Fibroblast of upper back skin (primary cell): Measurements from ENCODE around the gene LRRC49.
"Not testable (repeated sequence)": the region's sequence is repeated elsewhere in the genome, so short reads cannot be mapped to it uniquely, and the experiment has no call there.

Experiments used
- DNase-seq: peaks from one replicate; pipeline ENCODE4 v3.0.0-alpha.2; 2013

Gene LRRC49

GRCh38 chr15:70931821-70932220 is 39.2 kb downstream of the LRRC49 start:
- no peak for DNase-seq

DNA sequence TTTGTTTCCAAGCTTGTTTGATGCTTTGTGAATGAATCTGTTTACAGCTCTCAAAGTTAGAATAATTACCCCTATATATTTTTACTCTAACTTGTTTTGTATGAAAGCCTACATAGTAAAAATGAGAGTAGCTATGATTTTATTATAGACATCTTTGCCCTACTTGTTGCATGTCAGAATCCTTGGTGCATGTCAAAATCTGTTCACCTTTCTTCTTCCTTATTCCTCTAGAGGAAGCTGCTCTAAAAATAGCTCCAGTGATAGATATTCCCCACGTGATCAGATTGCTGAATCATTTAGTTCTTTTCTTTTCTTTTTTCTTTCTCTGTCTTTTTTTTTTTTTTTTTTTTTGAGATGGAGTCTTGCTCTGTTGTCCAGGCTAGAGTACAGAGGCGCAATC is 39.8 kb downstream of the LRRC49 start:
- no peak for DNase-seq

DNA sequence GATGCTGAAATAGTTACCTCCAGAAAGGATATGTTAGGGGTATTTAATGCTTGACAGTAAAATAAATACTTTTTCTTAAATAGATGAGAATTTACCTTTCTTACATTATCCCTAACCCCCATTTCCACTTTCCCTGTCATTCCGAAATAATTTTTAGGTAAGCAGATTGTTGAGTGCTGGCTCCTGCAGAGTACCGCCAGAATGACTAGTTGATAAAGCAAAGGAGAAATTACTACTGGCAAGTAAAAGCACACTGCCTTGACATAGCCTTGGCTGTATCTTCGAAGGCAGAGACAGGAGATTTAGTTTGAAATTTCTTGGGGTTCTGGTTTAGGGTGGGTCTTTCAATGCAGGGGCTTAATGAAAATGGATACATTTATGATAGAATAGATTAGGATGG is 40.8 kb downstream of the LRRC49 start:
- DNase-seq = no peak

- no peak for DNase-seq
Observed at GRCh38 chr15:70935631-70936030, 43.0 kb downstream of the LRRC49 start.

DNA sequence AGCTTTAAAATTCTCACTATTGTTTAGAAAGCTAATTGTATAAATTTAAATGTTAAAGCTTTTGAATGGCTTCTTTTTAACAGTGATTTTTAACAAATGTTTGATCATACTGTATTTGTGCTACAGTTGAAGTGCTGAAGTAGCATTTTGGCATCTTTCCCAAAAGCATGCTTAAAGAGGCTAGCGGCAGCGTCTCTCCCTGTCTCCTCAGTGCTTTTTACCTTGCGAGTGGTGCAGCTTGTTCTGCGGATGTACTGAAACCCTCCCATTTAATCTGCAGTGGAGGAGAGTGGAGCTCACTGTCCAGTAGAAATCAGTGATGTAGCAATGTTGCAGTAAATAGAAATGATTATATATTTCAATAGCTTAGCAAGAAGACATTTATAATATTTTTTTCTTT is 43.7 kb downstream of the LRRC49 start:
- peak; percentile 20 for DNase-seq

GRCh38 chr15:70943285-70943684 is 50.7 kb downstream of the LRRC49 start:
- DNase-seq = not testable (repeated sequence)

DNA sequence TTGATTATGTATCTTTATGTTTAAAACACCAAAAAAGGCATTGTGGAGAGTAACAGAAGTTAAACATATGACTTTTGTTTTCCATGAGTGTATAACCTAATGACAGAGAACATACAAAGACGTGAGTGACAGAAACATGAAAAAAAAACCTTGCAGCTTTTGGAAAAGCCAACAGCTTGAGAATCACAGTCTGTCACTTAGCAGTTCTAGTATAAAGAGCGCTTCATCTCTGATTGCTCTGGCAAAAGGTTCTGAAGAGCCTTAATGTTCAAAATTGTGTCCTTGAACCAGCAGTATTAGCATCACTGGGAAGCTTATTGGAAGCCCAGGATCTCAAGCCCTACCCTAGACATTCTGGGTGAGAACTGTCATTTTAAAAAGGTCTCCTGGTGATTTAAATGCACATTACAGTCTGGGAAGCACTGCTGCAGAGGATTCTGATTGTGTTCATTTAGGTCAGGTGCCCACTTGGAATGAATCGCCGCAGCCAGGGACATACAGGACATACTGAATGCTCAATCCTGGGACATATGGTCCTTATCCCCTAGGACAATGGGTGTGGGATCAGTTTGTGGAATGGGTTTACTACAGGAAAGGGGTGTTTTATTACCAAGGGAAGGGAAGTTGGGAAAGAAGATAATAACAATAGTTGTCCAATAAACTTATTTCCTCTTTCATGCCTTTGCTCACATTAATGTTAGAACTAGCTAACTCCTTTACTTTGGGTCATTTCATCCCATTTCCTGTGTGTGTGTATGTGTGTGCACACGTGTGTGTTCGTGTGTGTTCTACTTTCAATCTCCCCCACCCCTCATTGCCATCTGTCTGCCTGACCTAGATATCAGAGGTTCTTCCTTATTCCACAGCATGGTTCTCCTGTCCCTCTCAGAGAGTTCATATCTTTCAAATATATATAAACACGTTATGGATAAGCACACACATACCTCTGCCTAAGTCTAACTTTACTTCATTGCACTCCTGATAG is 55.0 kb downstream of the LRRC49 start:
- no peak for DNase-seq

DNA sequence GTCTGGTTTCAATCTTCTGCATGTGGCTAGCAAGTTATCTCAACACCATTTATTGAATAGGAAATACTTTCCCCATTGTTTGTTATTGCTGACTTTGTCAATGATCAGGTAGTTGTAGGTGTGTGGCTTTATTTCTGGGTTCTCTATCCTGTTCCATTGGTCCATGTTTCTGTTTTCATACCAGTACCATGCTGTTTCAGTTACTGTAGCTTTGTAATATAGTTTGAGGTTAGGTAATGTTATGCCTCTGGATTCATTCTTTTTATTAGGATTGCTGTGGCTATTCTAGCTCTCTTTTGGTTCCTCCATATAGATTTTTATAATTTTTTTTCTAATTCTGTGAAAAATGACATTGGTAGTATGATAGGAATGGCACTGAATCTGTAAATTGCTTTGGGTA is 58.3 kb downstream of the LRRC49 start:
- DNase-seq = no peak

- DNase-seq = peak; percentile 19
Observed at GRCh38 chr15:70954171-70954570, 61.5 kb downstream of the LRRC49 start.

DNA sequence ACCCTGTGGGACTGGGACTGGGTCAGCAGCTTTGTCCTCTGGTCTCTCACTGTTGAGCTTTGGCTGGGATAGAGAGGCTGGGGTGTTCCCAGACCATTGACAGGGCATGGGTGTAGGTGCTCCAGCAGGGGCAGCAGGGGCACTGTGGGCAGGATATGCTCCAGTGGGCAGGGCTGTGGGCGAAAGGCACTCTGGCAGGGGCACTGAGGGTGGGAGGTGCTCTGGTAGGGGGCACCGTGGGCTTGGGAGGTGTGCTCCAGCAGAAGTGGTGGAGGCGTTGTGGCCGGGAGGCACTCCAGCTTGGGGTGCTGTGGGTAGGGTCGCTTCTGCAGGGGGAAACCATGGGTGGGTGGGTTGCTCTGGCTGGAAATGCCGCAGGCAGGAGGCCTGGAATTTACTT is 62.1 kb downstream of the LRRC49 start:
- no peak for DNase-seq

DNA sequence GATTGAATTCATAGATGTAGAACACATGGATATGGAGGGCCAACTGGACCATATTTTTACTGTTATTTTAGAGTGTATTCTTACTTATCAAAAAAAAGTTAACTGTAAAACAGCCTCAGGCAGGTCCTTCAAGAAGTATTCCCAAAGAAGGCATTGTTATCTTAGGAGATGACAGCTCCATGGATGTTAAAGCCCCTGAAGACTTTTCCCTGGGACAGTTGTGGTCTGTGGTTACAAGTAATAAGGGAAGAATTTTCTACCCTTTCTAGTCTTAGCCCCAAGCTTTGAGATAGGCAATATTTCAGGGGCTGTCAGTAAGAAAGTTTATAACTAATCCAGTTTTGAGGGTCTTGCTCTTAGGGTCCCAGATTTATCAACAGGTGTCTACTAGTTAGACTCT is 62.5 kb downstream of the LRRC49 start:
- DNase-seq = peak; percentile 80

- peak; percentile 68 for DNase-seq
Observed at GRCh38 chr15:70956201-70956995, 63.8 kb downstream of the LRRC49 start.

- DNase-seq = no peak
Observed at GRCh38 chr15:70962084-70962483, 69.5 kb downstream of the LRRC49 start.

GRCh38 chr15:70963199-70963598 is 70.6 kb downstream of the LRRC49 start:
- no peak for DNase-seq

DNA sequence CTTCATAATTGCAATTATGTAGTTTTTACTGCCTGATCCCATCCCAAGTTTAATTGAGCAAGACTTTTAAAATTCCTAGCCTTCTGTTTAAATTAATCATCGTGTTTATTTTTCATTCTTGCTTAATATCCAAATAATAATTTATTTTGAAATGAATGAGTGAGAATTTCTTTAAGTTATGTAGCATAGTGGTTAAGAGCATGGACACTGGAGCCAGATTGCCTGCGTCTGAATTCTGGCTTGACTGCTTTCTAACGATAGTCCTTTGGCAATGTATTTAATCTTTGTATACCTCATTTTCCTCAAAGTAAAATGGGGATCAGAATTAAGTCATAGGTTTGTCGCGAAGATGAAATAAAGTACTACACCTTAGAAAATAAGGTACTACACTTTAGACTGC is 71.4 kb downstream of the LRRC49 start:
- DNase-seq = no peak

DNA sequence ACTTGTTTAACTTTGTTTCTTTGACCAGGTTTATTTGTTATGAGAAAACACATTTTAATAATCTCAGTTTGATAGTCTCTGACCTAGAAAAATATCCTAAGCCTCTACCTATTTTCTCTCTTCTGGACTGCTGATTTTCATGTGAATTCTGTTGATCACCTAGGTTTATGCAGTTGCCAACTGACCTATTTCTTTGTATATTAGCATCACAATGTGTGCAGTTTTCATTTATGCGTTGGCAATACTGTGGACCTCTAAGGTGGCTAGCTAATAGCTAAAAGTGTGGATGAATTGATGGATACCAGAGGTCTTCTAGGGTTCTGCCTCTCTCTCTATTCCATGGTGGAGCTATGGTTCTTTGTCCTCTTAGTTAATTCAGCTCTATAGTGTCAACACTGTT is 72.1 kb downstream of the LRRC49 start:
- DNase-seq = no peak

- DNase-seq = no peak
Observed at GRCh38 chr15:70967646-70968045, 75.0 kb downstream of the LRRC49 start.

DNA sequence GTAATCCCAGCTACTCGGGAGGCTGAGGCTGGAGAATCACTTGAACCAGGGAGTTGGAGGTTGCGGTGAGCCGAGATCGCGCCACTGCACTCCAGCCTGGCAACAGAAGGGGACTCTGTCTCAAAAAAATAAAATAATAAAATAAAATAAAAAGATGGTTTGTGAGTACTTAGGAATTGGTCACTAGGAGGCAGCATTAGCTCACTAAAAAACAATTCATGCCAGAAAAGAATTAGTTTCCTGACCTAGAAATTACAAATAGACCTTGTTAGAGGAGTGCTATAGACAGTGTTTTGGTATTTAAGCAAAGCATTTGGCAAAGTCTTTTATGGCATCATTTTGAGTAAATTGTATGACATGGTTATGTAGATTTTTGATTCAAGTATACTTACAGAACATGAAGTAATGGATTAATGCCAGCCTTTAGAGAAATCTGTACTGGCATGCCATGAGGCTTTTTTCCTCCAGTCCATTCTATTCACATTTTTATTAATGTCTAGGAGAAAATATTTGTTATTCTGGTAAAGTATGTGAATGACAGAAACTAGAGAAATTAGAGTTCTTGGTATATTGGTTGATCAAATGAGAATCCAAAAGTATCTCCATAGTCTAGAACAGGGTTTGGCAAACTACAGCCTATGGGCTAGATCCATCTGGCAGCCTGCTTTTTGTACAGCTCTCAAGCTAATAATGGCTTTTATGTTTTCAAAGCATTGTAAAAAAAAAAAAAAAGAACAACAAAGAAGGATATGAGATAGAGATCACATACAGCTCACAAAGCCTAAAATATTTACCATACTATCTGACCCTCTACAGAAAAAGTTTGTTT is 81.6 kb downstream of the LRRC49 start:
- DNase-seq = peak; percentile 71

- peak; percentile 93 for DNase-seq
Observed at GRCh38 chr15:70976851-70977250, 84.2 kb downstream of the LRRC49 start.

- no peak for DNase-seq
Observed at GRCh38 chr15:70995383-70995970, 102.9 kb downstream of the LRRC49 start.

GRCh38 chr15:70998319-70998718 is 105.7 kb downstream of the LRRC49 start:
- DNase-seq = no peak

DNA sequence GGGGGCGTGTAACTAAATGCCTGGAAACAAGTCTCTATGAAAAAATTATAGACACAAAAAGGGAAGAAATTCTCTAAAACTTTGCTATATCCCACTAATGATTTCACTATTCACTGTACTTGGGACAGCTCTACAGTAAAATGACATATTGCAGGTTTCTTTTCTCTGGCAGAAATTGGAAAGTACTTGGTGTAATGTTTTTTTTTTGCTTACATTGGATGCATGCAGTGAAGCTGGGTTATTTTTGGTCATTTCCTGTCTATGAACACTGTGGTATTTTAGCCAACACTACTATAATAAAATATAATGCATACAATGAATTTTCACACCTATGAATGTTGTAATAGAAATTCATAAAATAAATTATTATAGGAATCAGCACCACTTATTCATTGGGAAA is 109.7 kb downstream of the LRRC49 start:
- peak; percentile 25 for DNase-seq

GRCh38 chr15:71003319-71003718 is 110.7 kb downstream of the LRRC49 start:
- DNase-seq = peak; percentile 29
